Measurements from ENCODE around the gene NXT1.
"Not testable (repeated sequence)": the region's sequence is repeated elsewhere in the genome, so short reads cannot be mapped to it uniquely, and the experiment has no call there.

NXT1 gene

GRCh38 chr20:23327617-23328333, 22.8 kb upstream of the NXT1 start:
- FAIRE-seq: no peak
- DNase-seq (ENCODE audit: extremely low spot score, insufficient read length, low read depth): no peak

- DNase-seq (ENCODE audit: extremely low spot score, insufficient read length, low read depth) (no peak), FAIRE-seq (peak; percentile 18)
Measured at GRCh38 chr20:23331450-23332350, 18.9 kb upstream of the NXT1 start.

GRCh38 chr20:23332467-23332866, 18.1 kb upstream of the NXT1 start:
- no peak for DNase-seq (ENCODE audit: extremely low spot score, insufficient read length, low read depth)

GRCh38 chr20:23334111-23334510, 16.5 kb upstream of the NXT1 start:
- peak; percentile 5 for FAIRE-seq
- DNase-seq (ENCODE audit: extremely low spot score, insufficient read length, low read depth): no peak

More at GRCh38 chr20:23332467-23332866, 18.1 kb upstream of the NXT1 start:
- no peak for FAIRE-seq

GRCh38 chr20:23335521-23335920, 15.1 kb upstream of the NXT1 start:
- no peak for FAIRE-seq
- no peak for DNase-seq (ENCODE audit: extremely low spot score, insufficient read length, low read depth)

- FAIRE-seq: no peak
Measured at GRCh38 chr20:23336476-23336875, 14.1 kb upstream of the NXT1 start.

GRCh38 chr20:23337312-23337711, 13.3 kb upstream of the NXT1 start:
- no peak for FAIRE-seq
- DNase-seq (ENCODE audit: extremely low spot score, insufficient read length, low read depth): no peak

More at GRCh38 chr20:23336476-23336875, 14.1 kb upstream of the NXT1 start:
- DNase-seq (ENCODE audit: extremely low spot score, insufficient read length, low read depth): no peak

GRCh38 chr20:23339986-23340385, 10.6 kb upstream of the NXT1 start:
- no peak for FAIRE-seq
- no peak for DNase-seq (ENCODE audit: extremely low spot score, insufficient read length, low read depth)

GRCh38 chr20:23340524-23340923, 10.1 kb upstream of the NXT1 start:
- no peak for FAIRE-seq
- DNase-seq (ENCODE audit: extremely low spot score, insufficient read length, low read depth): no peak

GRCh38 chr20:23341073-23341472, 9.5 kb upstream of the NXT1 start:
- DNase-seq (ENCODE audit: extremely low spot score, insufficient read length, low read depth): no peak
- no peak for FAIRE-seq

GRCh38 chr20:23343590-23343989, 7.0 kb upstream of the NXT1 start:
- FAIRE-seq (no peak), DNase-seq (ENCODE audit: extremely low spot score, insufficient read length, low read depth) (no peak)

GRCh38 chr20:23344336-23344735, 6.3 kb upstream of the NXT1 start:
- DNase-seq (ENCODE audit: extremely low spot score, insufficient read length, low read depth) (no peak), FAIRE-seq (no peak)

- DNase-seq (ENCODE audit: extremely low spot score, insufficient read length, low read depth) (no peak), FAIRE-seq (no peak)
Measured at GRCh38 chr20:23346002-23346401, 4.6 kb upstream of the NXT1 start.

GRCh38 chr20:23347791-23348190, 2.8 kb upstream of the NXT1 start:
- no peak for FAIRE-seq
- DNase-seq (ENCODE audit: extremely low spot score, insufficient read length, low read depth): no peak

GRCh38 chr20:23348510-23348909, 2.1 kb upstream of the NXT1 start:
- FAIRE-seq; DNase-seq (ENCODE audit: extremely low spot score, insufficient read length, low read depth): not testable (repeated sequence)

GRCh38 chr20:23349338-23350195, 1.0 kb upstream of the NXT1 start:
- FAIRE-seq (no peak), DNase-seq (ENCODE audit: extremely low spot score, insufficient read length, low read depth) (peak; percentile 36)

GRCh38 chr20:23350904-23351838, 580 bp downstream of the NXT1 start:
- no peak for DNase-seq (ENCODE audit: extremely low spot score, insufficient read length, low read depth)
- peak; percentile 75 for FAIRE-seq

GRCh38 chr20:23356203-23356602, 5.6 kb downstream of the NXT1 start:
- no peak for FAIRE-seq
- no peak for DNase-seq (ENCODE audit: extremely low spot score, insufficient read length, low read depth)
